Sigmoid colon (tissue), 4 donors: ENCODE measurements around the gene OPA3.

Source experiments
- EP300 ChIP-seq, 4 donors: sonication (generic); formaldehyde crosslinking; IDR thresholded peaks; one replicate each; pipeline ENCODE4 v1.6.1; 2017; ENCODE audit warnings: antibody characterized with exemption in 4 of 4
- POLR2AphosphoS5 ChIP-seq, 4 donors: sonication (generic); formaldehyde crosslinking; IDR thresholded peaks; one replicate each; pipeline ENCODE4 v1.6.1; 2017; ENCODE audit warnings: antibody characterized with exemption in 4 of 4
- TF ChIP-seq, protein P1 (sequence below), 4 experiments: fragments of 450-650 bp in 3 of 4; fragments of 200-600 bp in 1 of 4; IDR thresholded peaks; one replicate each; pipeline ENCODE4 v1.5.1; 2016 to 2019; ENCODE audit warnings: antibody characterized with exemption in 4 of 4, mild to moderate bottlenecking in 3 of 4, moderate library complexity in 2 of 4

DNA sequence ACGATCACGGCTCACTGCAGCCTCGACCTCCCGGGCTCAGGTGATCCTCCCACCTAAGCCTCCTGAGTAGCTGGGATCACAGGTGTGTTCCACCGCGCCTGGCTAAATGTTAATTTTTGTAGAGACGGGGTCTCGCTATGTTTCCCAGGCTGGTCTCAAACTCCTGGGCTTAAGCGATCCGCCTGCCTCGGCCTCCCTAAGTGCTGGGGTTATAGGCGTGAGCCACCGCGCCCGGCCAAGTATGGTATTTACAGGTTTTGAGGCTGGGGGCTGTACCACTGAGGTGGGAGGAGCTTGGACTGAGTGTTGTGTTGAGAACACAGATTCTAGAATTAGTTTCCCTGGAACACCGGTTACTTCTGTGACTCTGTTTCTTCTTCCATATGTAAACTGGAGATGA is 86.8 kb downstream of the OPA3 start:
- TF ChIP-seq, protein P1, sequence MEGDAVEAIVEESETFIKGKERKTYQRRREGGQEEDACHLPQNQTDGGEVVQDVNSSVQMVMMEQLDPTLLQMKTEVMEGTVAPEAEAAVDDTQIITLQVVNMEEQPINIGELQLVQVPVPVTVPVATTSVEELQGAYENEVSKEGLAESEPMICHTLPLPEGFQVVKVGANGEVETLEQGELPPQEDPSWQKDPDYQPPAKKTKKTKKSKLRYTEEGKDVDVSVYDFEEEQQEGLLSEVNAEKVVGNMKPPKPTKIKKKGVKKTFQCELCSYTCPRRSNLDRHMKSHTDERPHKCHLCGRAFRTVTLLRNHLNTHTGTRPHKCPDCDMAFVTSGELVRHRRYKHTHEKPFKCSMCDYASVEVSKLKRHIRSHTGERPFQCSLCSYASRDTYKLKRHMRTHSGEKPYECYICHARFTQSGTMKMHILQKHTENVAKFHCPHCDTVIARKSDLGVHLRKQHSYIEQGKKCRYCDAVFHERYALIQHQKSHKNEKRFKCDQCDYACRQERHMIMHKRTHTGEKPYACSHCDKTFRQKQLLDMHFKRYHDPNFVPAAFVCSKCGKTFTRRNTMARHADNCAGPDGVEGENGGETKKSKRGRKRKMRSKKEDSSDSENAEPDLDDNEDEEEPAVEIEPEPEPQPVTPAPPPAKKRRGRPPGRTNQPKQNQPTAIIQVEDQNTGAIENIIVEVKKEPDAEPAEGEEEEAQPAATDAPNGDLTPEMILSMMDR (IDR thresholded peaks at IDR 0.05), result no peak
- TF ChIP-seq EP300 (IDR thresholded peaks at IDR 0.05) (no peak), POLR2AphosphoS5 (IDR thresholded peaks at IDR 0.05) (no peak)
